GM19324 (cell line): ENCODE results near the gene METAP1D.
"Not testable (repeated sequence)": the region's sequence is repeated elsewhere in the genome, so short reads cannot be mapped to it uniquely, and the experiment has no call there.

Experiments used
- ATAC-seq: cut with Tn5 transposase; IDR thresholded peaks from one replicate; pipeline ENCODE4 v1.9.1; 2021; ENCODE audit warnings: mild to moderate bottlenecking, moderate library complexity; ENCODE audit not compliant: unreplicated experiment, low FRiP score

The METAP1D gene

GRCh38 chr2:171999604-172000469, at the start of gene METAP1D:
TSS of gene METAP1D (plus strand) at chr2:171999953. CDS start at chr2:171999970, 17 bp downstream.
- ATAC-seq: peak; percentile 98

GRCh38 chr2:171952276-171952675, 47.5 kb upstream of the METAP1D start:
- no peak for ATAC-seq

- ATAC-seq: no peak
Measured at GRCh38 chr2:171952748-171953147, 47.0 kb upstream of the METAP1D start.

- ATAC-seq: no peak
Measured at GRCh38 chr2:171956135-171956825, 43.5 kb upstream of the METAP1D start.

GRCh38 chr2:171957061-171957460, 42.7 kb upstream of the METAP1D start:
- no peak for ATAC-seq

- no peak for ATAC-seq
Measured at GRCh38 chr2:171958475-171958874, 41.3 kb upstream of the METAP1D start.

GRCh38 chr2:171959998-171960397, 39.8 kb upstream of the METAP1D start:
- ATAC-seq: no peak

GRCh38 chr2:171960570-171960969, 39.2 kb upstream of the METAP1D start:
- no peak for ATAC-seq

- no peak for ATAC-seq
Measured at GRCh38 chr2:171963198-171963597, 36.6 kb upstream of the METAP1D start.

- ATAC-seq: no peak
Measured at GRCh38 chr2:171964308-171964707, 35.4 kb upstream of the METAP1D start.

GRCh38 chr2:171965238-171965637, 34.5 kb upstream of the METAP1D start:
- no peak for ATAC-seq

- no peak for ATAC-seq
Measured at GRCh38 chr2:171965661-171966060, 34.1 kb upstream of the METAP1D start.

- no peak for ATAC-seq
Measured at GRCh38 chr2:171966235-171966634, 33.5 kb upstream of the METAP1D start.

GRCh38 chr2:171966688-171967087, 33.1 kb upstream of the METAP1D start:
- ATAC-seq: no peak

- no peak for ATAC-seq
Measured at GRCh38 chr2:171968509-171968908, 31.2 kb upstream of the METAP1D start.

GRCh38 chr2:171972329-171972982, 27.3 kb upstream of the METAP1D start:
- ATAC-seq: no peak

GRCh38 chr2:171979103-171979502, 20.6 kb upstream of the METAP1D start:
- ATAC-seq: no peak

- ATAC-seq: not testable (repeated sequence)
Measured at GRCh38 chr2:171983924-171984323, 15.8 kb upstream of the METAP1D start.

- no peak for ATAC-seq
Measured at GRCh38 chr2:171985076-171985475, 14.7 kb upstream of the METAP1D start.

GRCh38 chr2:171986778-171987177, 13.0 kb upstream of the METAP1D start:
- ATAC-seq: no peak

- no peak for ATAC-seq
Measured at GRCh38 chr2:171991027-171991426, 8.7 kb upstream of the METAP1D start.
